Astrocyte (in vitro differentiated cells and primary cell): ENCODE results near the gene TIMP2. TPM values are rescaled to one million over a fixed set of nuclear protein-coding genes. Genes with fewer than 3 reads are reported as not detected.
A peak's percentile ranks its signal among the peaks of the same experiment; 100 is the strongest.

Experiments used
- DNase-seq: peaks from one replicate; pipeline ENCODE4 v3.0.0-alpha.2; 2010; ENCODE audit warnings: low read depth
- FAIRE-seq: peaks from 2 replicates; lab custom pipeline; 2011; peaks lifted over from hg19 to GRCh38; lab: Jason Lieb, UNC
- H2AFZ ChIP-seq: 2 replicates; pipeline ENCODE4 v1.6.0; 2012; ENCODE audit warnings: low read depth, low read length, inconsistent platforms
- H3K27ac ChIP-seq: 2 replicates; pipeline ENCODE4 v1.5.1; 2011; ENCODE audit warnings: low read depth, low read length, inconsistent platforms
- H3K27me3 ChIP-seq: 2 replicates; pipeline ENCODE4 v1.6.0; 2011; ENCODE audit warnings: low read length, inconsistent platforms; ENCODE audit not compliant: insufficient read depth
- H3K36me3 ChIP-seq: 2 replicates; pipeline ENCODE4 v1.5.1; 2011; ENCODE audit warnings: low read length, inconsistent platforms; ENCODE audit not compliant: insufficient read depth
- H3K4me1 ChIP-seq: 2 replicates; pipeline ENCODE4 v1.5.1; 2011; ENCODE audit warnings: low read length, inconsistent platforms; ENCODE audit not compliant: insufficient read depth
- H3K4me2 ChIP-seq: 2 replicates; pipeline ENCODE4 v1.6.0; 2012; ENCODE audit warnings: low read length, inconsistent platforms
- H3K4me3 ChIP-seq: 2 replicates; pipeline ENCODE4 v1.5.1; 2011; ENCODE audit warnings: low read depth, mild to moderate bottlenecking, low read length, inconsistent platforms; ENCODE audit not compliant: insufficient read depth
- H3K79me2 ChIP-seq: 2 replicates; pipeline ENCODE4 v1.6.0; 2012; ENCODE audit warnings: mild to moderate bottlenecking, low read length, inconsistent platforms; ENCODE audit not compliant: insufficient read depth
- H3K9ac ChIP-seq: 2 replicates; pipeline ENCODE4 v1.6.0; 2012; ENCODE audit warnings: mild to moderate bottlenecking, low read length, inconsistent platforms
- H3K9me3 ChIP-seq: 2 replicates; pipeline ENCODE4 v1.5.1; 2012; ENCODE audit warnings: low read depth, mild to moderate bottlenecking, low read length, inconsistent platforms; ENCODE audit not compliant: insufficient read depth
- H4K20me1 ChIP-seq: 2 replicates; pipeline ENCODE4 v1.6.0; 2012; ENCODE audit warnings: low read length, inconsistent platforms; ENCODE audit not compliant: insufficient read depth
- H3K27ac Mint-ChIP-seq: one replicate; pipeline ENCODE4 v1.8.0; 2021; ENCODE audit warnings: mild to moderate bottlenecking, mixed read lengths; ENCODE audit not compliant: unreplicated experiment
- H3K27me3 Mint-ChIP-seq: one replicate; pipeline ENCODE4 v1.8.0; 2021; ENCODE audit warnings: low read depth, mixed read lengths; ENCODE audit not compliant: unreplicated experiment
- H3K36me3 Mint-ChIP-seq: one replicate; pipeline ENCODE4 v1.8.0; 2021; ENCODE audit warnings: low read depth, mixed read lengths; ENCODE audit not compliant: unreplicated experiment
- H3K4me1 Mint-ChIP-seq: one replicate; pipeline ENCODE4 v1.8.0; 2021; ENCODE audit warnings: low read depth, mixed read lengths; ENCODE audit not compliant: unreplicated experiment
- H3K4me3 Mint-ChIP-seq: one replicate; pipeline ENCODE4 v1.8.0; 2021; ENCODE audit warnings: mild to moderate bottlenecking, moderate library complexity, mixed read lengths; ENCODE audit not compliant: unreplicated experiment
- H3K9me3 Mint-ChIP-seq: one replicate; pipeline ENCODE4 v1.8.0; 2021; ENCODE audit warnings: mild to moderate bottlenecking, mixed read lengths; ENCODE audit not compliant: unreplicated experiment
- EZH2 ChIP-seq: IDR thresholded peaks from 2 replicates; pipeline ENCODE4 v1.6.1; 2012; ENCODE audit warnings: mild to moderate bottlenecking, low read length, inconsistent platforms; ENCODE audit not compliant: insufficient read depth
- total RNA-seq: library from RNA; stranded (reverse); gene quantifications from 2 replicates; pipeline ENCODE4 v1.2.1, GENCODE V29; 2021
- TF ChIP-seq, protein P1 (sequence below): IDR thresholded peaks from 2 replicates; pipeline ENCODE4 v1.5.1; 2011; ENCODE audit warnings: low read depth, mild to moderate bottlenecking, inconsistent platforms, low read length, moderate library complexity; ENCODE audit not compliant: insufficient read depth

Gene TIMP2
- total RNA-seq, 1 donor from 2014 or later: 184 TPM

DNA sequence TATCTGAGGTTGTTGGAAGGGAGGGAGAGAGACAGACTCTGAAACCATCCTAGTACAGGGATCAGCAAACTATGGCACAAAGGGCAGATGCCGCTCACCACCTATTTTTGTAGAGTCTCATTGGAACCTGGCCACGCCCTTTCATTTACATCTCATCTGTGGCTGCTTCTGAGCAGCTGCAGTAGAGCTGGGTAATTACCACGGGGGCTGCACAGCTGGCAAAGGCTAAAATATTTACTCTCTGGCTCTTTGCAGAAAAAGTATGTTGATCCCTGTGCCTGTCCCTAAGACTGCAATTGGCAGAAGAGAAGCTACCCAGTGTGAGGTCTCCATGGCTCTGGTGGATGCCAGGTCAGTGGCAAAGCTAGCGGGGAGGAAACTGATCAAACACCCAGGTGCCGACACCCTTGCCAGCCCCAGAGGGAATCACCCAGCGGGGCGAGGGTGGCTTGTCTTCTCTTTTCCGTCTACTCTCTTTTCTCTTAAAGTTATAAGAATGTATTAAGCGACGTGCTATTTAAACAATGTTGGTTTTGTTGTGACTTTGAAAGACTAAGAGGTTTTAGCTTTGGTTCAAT, 36.2 kb downstream of the TIMP2 start:
- H3K36me3 Mint-ChIP-seq: peaks cover 18% of the 10 kb centered on the region
- Histone ChIP-seq H4K20me1 (peaks cover 88% of the 10 kb centered on the region), H3K36me3 (no peaks in the 10 kb centered on the region), H3K9ac (no peak overlapping the region), H3K27me3 (no peaks in the 10 kb centered on the region), H3K4me2 (no peak overlapping the region), H3K4me1 (peaks cover 17% of the 10 kb centered on the region), H3K4me3 (no peak overlapping the region), H2AFZ (no peak overlapping the region), H3K79me2 (peaks cover 97% of the 10 kb centered on the region), H3K9me3 (no peaks in the 10 kb centered on the region), H3K27ac (no peak overlapping the region)
- H3K4me3 Mint-ChIP-seq: no peak overlapping the region
- no peaks in the 10 kb centered on the region for H3K9me3 Mint-ChIP-seq
- no peaks in the 10 kb centered on the region for H3K27me3 Mint-ChIP-seq
- FAIRE-seq: no peak
- H3K27ac Mint-ChIP-seq: no peak overlapping the region
- no peak for DNase-seq
- no peak for TF ChIP-seq EZH2
- TF ChIP-seq, protein P1, sequence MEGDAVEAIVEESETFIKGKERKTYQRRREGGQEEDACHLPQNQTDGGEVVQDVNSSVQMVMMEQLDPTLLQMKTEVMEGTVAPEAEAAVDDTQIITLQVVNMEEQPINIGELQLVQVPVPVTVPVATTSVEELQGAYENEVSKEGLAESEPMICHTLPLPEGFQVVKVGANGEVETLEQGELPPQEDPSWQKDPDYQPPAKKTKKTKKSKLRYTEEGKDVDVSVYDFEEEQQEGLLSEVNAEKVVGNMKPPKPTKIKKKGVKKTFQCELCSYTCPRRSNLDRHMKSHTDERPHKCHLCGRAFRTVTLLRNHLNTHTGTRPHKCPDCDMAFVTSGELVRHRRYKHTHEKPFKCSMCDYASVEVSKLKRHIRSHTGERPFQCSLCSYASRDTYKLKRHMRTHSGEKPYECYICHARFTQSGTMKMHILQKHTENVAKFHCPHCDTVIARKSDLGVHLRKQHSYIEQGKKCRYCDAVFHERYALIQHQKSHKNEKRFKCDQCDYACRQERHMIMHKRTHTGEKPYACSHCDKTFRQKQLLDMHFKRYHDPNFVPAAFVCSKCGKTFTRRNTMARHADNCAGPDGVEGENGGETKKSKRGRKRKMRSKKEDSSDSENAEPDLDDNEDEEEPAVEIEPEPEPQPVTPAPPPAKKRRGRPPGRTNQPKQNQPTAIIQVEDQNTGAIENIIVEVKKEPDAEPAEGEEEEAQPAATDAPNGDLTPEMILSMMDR: no peak
- peaks cover 14% of the 10 kb centered on the region for H3K4me1 Mint-ChIP-seq

DNA sequence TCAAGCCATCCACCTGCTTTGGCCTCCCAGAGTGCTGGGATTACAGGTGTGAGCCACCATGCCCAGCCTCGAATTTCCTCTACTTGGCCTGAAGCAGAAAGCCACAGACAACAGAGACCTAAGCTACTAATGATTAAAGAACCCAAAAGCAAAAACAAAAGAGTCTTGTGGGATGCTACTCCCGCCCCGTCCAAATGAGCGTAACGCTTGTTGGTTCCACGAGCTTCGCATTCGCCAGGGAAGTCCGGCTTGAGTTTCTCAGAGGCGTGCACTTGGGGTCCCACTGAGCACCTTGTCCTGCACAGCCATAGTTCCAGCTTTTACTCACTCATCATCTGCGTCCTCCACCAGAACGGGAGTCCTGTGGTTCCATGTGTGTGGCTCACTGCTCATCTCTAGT, 38.2 kb downstream of the TIMP2 start:
- Mint-ChIP-seq H3K27ac (no peak overlapping the region), H3K27me3 (no peaks in the 10 kb centered on the region), H3K4me1 (peaks cover 23% of the 10 kb centered on the region), H3K36me3 (peaks cover 19% of the 10 kb centered on the region), H3K4me3 (no peak overlapping the region), H3K9me3 (no peaks in the 10 kb centered on the region)
- Histone ChIP-seq H3K9me3 (no peaks in the 10 kb centered on the region), H3K79me2 (peaks cover 93% of the 10 kb centered on the region), H3K9ac (no peak overlapping the region), H3K36me3 (no peaks in the 10 kb centered on the region), H3K27me3 (no peaks in the 10 kb centered on the region), H2AFZ (no peak overlapping the region), H4K20me1 (peaks cover 73% of the 10 kb centered on the region), H3K4me1 (peaks cover 35% of the 10 kb centered on the region), H3K27ac (no peak overlapping the region), H3K4me2 (no peak overlapping the region), H3K4me3 (no peak overlapping the region)
- DNase-seq: no peak
- FAIRE-seq: no peak
- no peak for TF ChIP-seq EZH2
- TF ChIP-seq, protein P1: no peak

GRCh38 chr17:78885956-78886355, 39.2 kb downstream of the TIMP2 start:
- Mint-ChIP-seq H3K27ac (no peak overlapping the region), H3K27me3 (no peaks in the 10 kb centered on the region), H3K9me3 (no peaks in the 10 kb centered on the region), H3K4me3 (no peak overlapping the region), H3K36me3 (peaks cover 13% of the 10 kb centered on the region), H3K4me1 (peaks cover 24% of the 10 kb centered on the region)
- Histone ChIP-seq H3K4me2 (no peak overlapping the region), H3K9ac (no peak overlapping the region), H3K4me3 (no peak overlapping the region), H3K27ac (peak overlapping the region; percentile 1), H3K9me3 (no peaks in the 10 kb centered on the region), H3K27me3 (no peaks in the 10 kb centered on the region), H4K20me1 (peaks cover 63% of the 10 kb centered on the region), H3K36me3 (no peaks in the 10 kb centered on the region), H3K79me2 (peaks cover 92% of the 10 kb centered on the region), H3K4me1 (peaks cover 35% of the 10 kb centered on the region), H2AFZ (no peak overlapping the region)
- DNase-seq (no peak), FAIRE-seq (no peak)
- TF ChIP-seq, protein P1: no peak
- TF ChIP-seq EZH2: no peak
